Tibial artery (tissue), 4 donors: ENCODE measurements around the gene TRPV6.

Experiments used
- DNase-seq, 2 donors: peaks; one replicate each; pipeline ENCODE4 v3.0.0-alpha.2; 2019
- H3K27ac ChIP-seq, 2 donors: fragments of 200-600 bp; sonication (generic) in 1 of 2; 1 replicate in 1 of 2; 2 replicates in 1 of 2; pipeline ENCODE4 v1.5.1; 2018 to 2019; ENCODE audit warnings: mild to moderate bottlenecking in 1 of 2
- H3K27me3 ChIP-seq, 2 donors: fragments of 200-600 bp; sonication (generic) in 1 of 2; one replicate each; pipeline versions ENCODE4 v1.5.1 to v1.6.0; 2016 to 2019
- H3K36me3 ChIP-seq, 3 donors: fragments of 200-600 bp; sonication (generic) in 2 of 3; one replicate each; pipeline ENCODE4 v1.5.1; 2016 to 2019; ENCODE audit warnings: mild to moderate bottlenecking in 2 of 3
- H3K4me1 ChIP-seq, 4 donors: fragments of 200-600 bp; sonication (generic) in 2 of 4; 1 replicate in 3 of 4; 2 replicates in 1 of 4; pipeline ENCODE4 v1.5.1; 2016 to 2019
- H3K4me3 ChIP-seq, 2 donors: fragments of 200-600 bp; sonication (generic) in 1 of 2; 1 replicate in 1 of 2; 2 replicates in 1 of 2; pipeline ENCODE4 v1.5.1; 2018 to 2019; ENCODE audit warnings: mild to moderate bottlenecking in 2 of 2
- H3K9me3 ChIP-seq, 3 donors: fragments of 200-600 bp; sonication (generic) in 1 of 3; one replicate each; pipeline ENCODE4 v1.5.1; 2016 to 2019
- intact Hi-C: fragments of 100-400 bp; cut with DNase I; formaldehyde crosslinking; loops from one replicate; pipeline ENCODE4 v1.15.0; 2023; ENCODE audit warnings: low total_unique reads
- TF ChIP-seq, protein P1 (sequence below), 2 experiments: fragments of 200-600 bp in 1 of 2; fragments of 450-650 bp in 1 of 2; IDR thresholded peaks; one replicate each; pipeline ENCODE4 v1.5.1; 2017 to 2019; ENCODE audit warnings: antibody characterized with exemption in 2 of 2, mild to moderate bottlenecking in 1 of 2, moderate library complexity in 1 of 2

TRPV6 gene

DNA sequence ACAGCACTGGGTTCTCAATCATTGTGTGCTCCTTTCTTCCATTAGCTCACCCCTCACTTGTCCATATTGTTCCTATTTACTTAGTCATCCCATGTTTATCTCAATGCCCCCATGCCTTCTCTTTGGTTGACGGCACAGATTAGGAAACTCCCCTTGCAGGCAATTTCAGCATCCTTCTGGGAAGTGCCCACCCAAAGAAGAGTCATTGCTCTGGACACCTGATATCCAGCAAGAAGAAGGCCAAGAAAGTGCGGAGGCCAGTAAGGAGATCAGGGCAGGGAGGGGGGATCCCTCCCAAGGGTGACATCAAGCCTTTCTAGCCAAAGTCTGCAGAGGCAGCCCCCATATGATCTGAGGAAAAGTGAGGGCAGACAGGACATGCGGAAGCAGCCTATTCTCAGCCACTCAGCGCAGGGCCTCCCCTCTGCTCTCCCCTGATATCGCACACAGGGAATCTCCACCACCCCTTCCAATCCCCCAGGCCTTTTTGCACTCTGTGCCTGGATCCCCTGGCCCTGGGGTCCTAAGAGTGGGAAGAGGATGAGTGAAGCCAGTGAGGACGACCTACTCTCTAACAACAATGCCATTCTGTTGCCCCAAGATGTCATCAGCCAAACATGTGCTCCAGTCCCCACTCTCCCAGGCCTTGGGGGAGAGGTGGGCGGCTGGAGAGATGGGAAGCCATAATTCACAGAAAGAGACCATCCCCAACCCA lies 1.8 kb downstream of the TRPV6 start:
- intact Hi-C loops, result no loop called here
- TF ChIP-seq, protein P1, sequence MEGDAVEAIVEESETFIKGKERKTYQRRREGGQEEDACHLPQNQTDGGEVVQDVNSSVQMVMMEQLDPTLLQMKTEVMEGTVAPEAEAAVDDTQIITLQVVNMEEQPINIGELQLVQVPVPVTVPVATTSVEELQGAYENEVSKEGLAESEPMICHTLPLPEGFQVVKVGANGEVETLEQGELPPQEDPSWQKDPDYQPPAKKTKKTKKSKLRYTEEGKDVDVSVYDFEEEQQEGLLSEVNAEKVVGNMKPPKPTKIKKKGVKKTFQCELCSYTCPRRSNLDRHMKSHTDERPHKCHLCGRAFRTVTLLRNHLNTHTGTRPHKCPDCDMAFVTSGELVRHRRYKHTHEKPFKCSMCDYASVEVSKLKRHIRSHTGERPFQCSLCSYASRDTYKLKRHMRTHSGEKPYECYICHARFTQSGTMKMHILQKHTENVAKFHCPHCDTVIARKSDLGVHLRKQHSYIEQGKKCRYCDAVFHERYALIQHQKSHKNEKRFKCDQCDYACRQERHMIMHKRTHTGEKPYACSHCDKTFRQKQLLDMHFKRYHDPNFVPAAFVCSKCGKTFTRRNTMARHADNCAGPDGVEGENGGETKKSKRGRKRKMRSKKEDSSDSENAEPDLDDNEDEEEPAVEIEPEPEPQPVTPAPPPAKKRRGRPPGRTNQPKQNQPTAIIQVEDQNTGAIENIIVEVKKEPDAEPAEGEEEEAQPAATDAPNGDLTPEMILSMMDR (IDR thresholded peaks at IDR 0.05), result no peak
- no peaks in the 10 kb centered on the region for H3K9me3 ChIP-seq
- no peaks in the 10 kb centered on the region for H3K36me3 ChIP-seq
- peaks cover 0 to 37% of the 10 kb centered on the region in 2 donors for H3K27me3 ChIP-seq
- H3K27ac ChIP-seq, result no peak overlapping the region
- H3K4me3 ChIP-seq, result no peak overlapping the region
- peaks cover 0 to 6% (median 0%) of the 10 kb centered on the region in 4 donors for H3K4me1 ChIP-seq
- DNase-seq, result peak in 1 of 2 donors; percentile 9

DNA sequence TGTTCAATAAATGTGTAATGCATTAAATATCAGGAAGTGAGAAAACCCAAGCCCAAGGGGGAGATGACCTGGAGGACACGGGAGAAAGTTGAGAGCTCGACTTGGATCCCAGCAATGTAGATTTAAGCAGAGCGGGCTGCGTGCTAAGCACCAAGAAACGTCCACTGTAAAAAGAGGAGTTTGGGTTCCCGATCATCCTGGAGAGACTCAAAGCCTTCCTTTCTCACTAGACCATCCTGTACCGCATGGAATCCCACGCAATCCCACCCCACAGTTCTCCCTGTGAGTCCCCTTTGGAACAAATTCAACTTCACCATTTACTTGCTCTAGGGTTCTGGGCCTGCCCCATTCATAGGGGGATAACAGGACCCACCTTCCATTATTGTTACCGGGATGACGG lies 2.4 kb downstream of the TRPV6 start:
- TF ChIP-seq, protein P1 (IDR thresholded peaks at IDR 0.05), result no peak
- Histone ChIP-seq H3K36me3 (no peaks in the 10 kb centered on the region), H3K4me1 (peaks cover 0 to 6% (median 0%) of the 10 kb centered on the region in 4 donors), H3K4me3 (no peak overlapping the region), H3K27me3 (peaks cover 0 to 35% of the 10 kb centered on the region in 2 donors), H3K27ac (no peak overlapping the region), H3K9me3 (no peaks in the 10 kb centered on the region)
- peak in 1 of 2 donors; percentile 7 for DNase-seq
- intact Hi-C loops, result no loop called here

- Histone ChIP-seq H3K4me1 (peaks cover 0 to 6% (median 0%) of the 10 kb centered on the region in 4 donors), H3K9me3 (no peaks in the 10 kb centered on the region), H3K4me3 (no peak overlapping the region), H3K27ac (no peak overlapping the region), H3K27me3 (peaks cover 0 to 35% of the 10 kb centered on the region in 2 donors), H3K36me3 (peaks cover 0 to 2% (median 0%) of the 10 kb centered on the region in 3 donors)
- no peak for DNase-seq
- TF ChIP-seq, protein P1 (IDR thresholded peaks at IDR 0.05), result no peak
- intact Hi-C loops, result no loop called here
Observed at GRCh38 chr7:142882338-142882678, 3.2 kb downstream of the TRPV6 start.

DNA sequence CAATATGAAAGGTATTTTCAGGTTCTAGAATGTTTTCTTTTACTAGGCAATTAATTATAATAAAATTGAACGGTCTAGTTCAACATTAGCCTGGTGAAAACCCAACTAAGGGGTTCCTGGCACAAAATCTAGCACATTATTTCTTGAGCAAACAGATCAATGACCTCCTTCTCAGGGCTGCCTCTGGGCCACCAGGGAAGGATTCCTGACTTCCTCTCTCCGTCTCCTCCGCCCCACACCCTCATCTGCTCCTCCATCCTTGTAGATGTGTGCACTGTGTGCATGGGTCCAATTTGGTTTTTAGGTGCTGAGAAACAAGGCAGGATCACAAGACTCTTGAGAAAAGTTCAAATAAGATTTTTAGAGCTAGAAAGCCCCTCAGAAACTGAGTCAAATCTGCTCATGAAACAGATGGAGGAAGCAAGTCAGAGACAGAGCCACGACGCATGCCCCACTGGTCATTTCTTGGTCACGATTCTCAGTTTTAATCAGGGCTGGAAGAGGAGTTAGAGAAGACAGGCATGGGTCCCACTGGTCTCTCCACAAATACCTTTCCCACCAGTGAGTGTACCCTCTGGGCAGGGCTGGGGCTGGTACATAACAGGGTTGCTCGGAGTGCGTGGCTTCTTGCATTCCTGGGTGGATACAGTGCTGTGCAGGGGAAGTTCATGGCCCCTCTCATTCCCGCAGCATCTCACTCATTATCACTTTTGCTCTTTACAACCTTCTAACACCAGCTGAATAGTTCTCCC lies 3.8 kb downstream of the TRPV6 start:
- Histone ChIP-seq H3K9me3 (no peaks in the 10 kb centered on the region), H3K27ac (no peak overlapping the region), H3K36me3 (peaks cover 0 to 7% (median 0%) of the 10 kb centered on the region in 3 donors), H3K4me1 (peaks cover 0 to 6% (median 0%) of the 10 kb centered on the region in 4 donors), H3K4me3 (no peak overlapping the region), H3K27me3 (peaks cover 0 to 39% of the 10 kb centered on the region in 2 donors)
- intact Hi-C loops, result no loop called here
- peak in 1 of 2 donors; percentile 15 for DNase-seq
- TF ChIP-seq, protein P1 (IDR thresholded peaks at IDR 0.05), result no peak

DNA sequence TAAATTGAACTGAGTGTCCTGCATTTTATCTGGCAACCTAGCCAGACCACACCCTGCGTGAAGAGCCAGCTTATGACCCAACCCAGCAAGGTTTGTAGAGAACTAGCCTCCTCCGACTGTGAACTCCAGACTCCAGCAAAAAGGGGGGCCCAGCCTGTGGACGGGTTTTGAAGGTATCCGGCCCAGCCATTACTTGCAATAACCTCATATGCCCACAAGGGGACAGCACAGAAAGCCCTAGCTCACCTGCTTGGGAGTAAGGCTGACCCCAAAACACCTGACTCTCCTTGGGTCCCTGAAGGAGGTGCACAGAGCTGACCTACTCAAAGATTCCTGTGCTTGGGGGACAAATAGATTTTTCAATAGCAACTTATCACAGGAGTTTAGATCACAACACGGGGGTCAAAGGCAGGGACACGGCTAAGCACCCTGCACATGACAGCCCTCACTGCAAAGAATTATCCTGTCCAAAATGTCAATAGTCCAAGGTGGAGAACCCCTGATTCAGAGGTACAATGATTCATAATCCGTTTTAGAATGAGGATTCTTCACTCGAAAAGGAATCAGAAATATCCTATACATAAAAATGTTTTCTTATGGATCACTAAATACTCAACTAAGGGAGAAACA lies 4.6 kb downstream of the TRPV6 start:
- H3K9me3 ChIP-seq, result no peaks in the 10 kb centered on the region
- H3K27me3 ChIP-seq, result peaks cover 0 to 39% of the 10 kb centered on the region in 2 donors
- H3K4me3 ChIP-seq, result no peak overlapping the region
- H3K36me3 ChIP-seq, result peaks cover 0 to 7% (median 0%) of the 10 kb centered on the region in 3 donors
- peaks cover 0 to 4% (median 0%) of the 10 kb centered on the region in 4 donors for H3K4me1 ChIP-seq
- TF ChIP-seq, protein P1 (IDR thresholded peaks at IDR 0.05), result peak; percentile 44 to 48
- intact Hi-C loops, result no loop called here
- no peak overlapping the region for H3K27ac ChIP-seq
- DNase-seq, result no peak
